Myocyte (in vitro differentiated cells): ENCODE data around the gene TMEM132D. TPM values are rescaled to one million over a fixed set of nuclear protein-coding genes. Genes with fewer than 3 reads are reported as not detected.
"Not testable (repeated sequence)": the region's sequence is repeated elsewhere in the genome, so short reads cannot be mapped to it uniquely, and the experiment has no call there.

Experiments used
- DNase-seq: peaks from one replicate; pipeline ENCODE4 v3.0.0-alpha.2; 2012; ENCODE audit warnings: low read depth
- total RNA-seq: library from RNA; depleted of rRNA; stranded (reverse); fragments of >200 nt; gene quantifications from 2 replicates; pipeline ENCODE4 v1.2.3, GENCODE V29; 2014

The TMEM132D gene
- total RNA-seq, 1 donor from 2014 or later: not detected

DNA sequence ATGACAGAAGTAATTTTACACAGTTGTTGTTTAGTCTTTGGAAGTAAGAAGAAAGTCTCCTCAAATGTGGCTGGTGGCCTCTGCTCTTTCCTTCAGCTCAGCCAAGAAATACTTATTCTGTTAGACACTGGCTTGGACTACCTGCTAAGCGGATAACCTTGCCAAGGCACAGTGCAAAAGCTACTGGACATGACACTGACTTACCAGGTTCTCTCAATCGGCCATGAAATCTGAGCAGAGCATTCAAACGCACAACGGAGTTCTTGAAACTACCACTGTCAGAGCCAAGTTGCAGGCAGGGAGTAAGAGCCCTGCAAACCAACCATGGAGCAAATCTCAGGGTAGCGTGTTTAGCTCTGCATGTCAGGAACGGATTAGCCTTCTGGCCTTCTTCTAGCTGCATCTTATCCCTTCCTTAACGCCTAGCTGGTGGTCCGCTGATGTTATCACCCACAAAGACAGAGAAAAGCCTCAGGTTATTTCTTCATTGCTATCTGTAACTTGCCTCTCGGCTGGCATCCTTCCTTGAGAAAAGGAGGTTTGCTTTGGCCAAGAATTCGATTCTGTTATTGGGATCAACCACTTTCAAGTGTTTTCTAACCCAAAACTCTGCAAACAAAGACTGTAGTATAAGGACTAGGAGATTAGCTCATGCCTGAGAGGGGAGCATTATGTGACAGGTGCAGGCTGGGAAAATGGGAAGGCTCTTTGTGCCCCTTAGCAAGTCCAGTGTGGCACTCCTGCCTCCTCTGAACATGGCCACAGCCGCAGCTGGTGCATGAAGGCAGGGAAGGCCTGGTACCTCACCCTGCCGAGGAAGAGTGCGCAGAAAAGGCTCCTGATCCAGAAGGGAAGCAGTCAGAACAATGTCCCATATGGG, 827.1 kb downstream of the TMEM132D start:
- no peak for DNase-seq

- peak; percentile 44 for DNase-seq
These were observed 828.2 kb downstream of the TMEM132D start for GRCh38 chr12:129075460-129076208.

- no peak for DNase-seq
These were observed 829.4 kb downstream of the TMEM132D start for GRCh38 chr12:129074379-129074778.

DNA sequence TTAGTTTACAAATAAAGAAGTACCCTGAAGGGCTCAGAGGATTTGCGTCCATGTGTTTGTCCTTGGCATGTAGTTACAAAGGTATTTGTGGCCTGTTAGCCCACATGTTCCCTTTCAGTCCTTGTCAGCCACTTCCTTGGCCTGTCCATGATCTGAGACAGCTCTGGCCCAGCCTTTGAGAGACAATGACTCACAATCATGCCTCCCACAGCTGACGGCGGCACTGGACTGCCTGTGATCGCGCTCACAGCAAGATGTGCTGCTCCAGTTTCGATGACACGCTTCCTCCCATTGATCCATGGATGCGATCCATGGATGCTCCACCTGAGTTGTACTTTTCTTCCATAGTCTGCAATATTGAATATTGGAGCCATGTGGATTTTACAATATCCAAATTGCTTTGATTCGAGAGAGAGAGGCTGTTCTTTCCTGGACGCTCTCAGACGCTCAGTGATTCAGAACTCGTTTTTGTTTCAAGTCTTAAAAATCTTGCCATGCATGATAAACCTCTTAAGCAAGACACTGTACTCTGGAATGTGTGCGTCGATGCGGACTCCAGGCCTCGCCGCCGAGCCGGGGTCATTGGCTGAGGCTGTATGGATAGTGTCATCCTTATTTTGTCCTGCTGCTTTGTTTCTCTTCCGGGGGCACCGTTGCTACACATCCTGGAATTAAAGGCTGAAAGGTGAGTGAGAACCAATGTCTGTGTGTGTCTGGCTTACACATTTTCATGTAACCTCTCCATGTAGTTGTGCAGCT, 830.5 kb downstream of the TMEM132D start:
- no peak for DNase-seq

GRCh38 chr12:129071362-129071761, 832.5 kb downstream of the TMEM132D start:
- no peak for DNase-seq

- DNase-seq: no peak
These were observed 833.9 kb downstream of the TMEM132D start for GRCh38 chr12:129069886-129070285.

GRCh38 chr12:129068684-129069083, 835.1 kb downstream of the TMEM132D start:
- no peak for DNase-seq

DNA sequence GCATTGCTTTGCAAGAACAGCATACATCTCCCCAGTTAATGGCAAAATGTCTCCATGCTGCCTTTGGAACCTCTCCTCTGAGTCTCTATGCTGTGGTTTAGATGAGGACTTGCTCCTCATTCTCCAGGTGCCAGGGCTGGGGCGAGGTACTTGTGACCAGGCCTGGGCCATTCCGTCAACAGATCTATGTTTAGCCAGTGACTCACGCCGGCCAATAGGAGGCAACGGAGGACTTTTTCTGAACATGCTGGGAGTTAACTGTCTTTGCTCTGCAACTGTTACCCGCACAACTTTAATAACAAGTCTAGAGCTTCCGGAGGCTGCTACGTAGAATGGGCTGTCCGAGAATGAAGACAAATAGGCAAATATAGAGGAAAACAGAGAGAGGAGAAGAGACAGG, 836.3 kb downstream of the TMEM132D start:
- no peak for DNase-seq

- DNase-seq: no peak
These were observed 839.5 kb downstream of the TMEM132D start for GRCh38 chr12:129064209-129064855.

GRCh38 chr12:129063600-129063999, 840.2 kb downstream of the TMEM132D start:
- DNase-seq: no peak

GRCh38 chr12:129053232-129053631, 850.6 kb downstream of the TMEM132D start:
- no peak for DNase-seq

- no peak for DNase-seq
These were observed 851.5 kb downstream of the TMEM132D start for GRCh38 chr12:129052373-129052772.

- DNase-seq: no peak
These were observed 853.9 kb downstream of the TMEM132D start for GRCh38 chr12:129049917-129050316.

- not testable (repeated sequence) for DNase-seq
These were observed 860.5 kb downstream of the TMEM132D start for GRCh38 chr12:129043334-129043733.

DNA sequence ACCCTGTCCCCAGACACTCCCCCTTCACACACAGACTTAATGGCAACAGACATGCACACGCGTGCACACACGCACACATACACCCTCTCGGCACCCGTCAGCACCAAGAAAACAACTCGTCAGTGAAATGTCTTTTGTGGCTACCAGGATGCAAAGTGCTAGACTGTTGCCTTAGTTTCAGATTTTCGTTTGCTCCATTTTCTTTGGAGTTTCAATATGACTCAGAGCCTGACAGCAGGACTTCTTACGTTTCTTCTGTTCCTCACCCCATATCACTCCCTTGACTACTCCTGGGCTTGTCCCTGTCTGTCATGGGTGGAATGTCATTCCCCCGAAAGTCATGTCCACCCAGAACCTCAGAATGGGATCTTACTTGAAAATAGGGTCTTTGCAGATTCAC, 867.7 kb downstream of the TMEM132D start:
- DNase-seq: no peak

GRCh38 chr12:129034558-129035289, 869.1 kb downstream of the TMEM132D start:
- no peak for DNase-seq

GRCh38 chr12:129028844-129029243, 875.0 kb downstream of the TMEM132D start:
- DNase-seq: no peak

DNA sequence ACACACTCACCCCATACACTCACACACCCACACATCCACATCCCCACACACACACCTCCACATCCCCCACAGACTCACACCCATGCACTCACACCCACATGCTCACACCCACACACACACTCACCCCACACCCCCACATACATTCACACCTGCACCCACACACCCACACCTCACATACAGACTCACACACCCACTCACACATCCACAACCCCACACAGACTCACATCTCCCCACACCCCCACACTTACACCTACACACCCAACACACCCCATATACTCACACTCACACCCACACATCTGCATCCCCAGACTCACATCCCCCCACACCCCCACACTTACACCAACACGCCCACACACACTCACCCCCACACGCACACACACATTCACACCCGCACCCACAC, 878.8 kb downstream of the TMEM132D start:
- DNase-seq: no peak
